Measurements from ENCODE around the gene GEMIN4. TPM values are rescaled to one million over a fixed set of nuclear protein-coding genes. Genes with fewer than 3 reads are reported as not detected.
"Not testable (repeated sequence)": the region's sequence is repeated elsewhere in the genome, so short reads cannot be mapped to it uniquely, and the experiment has no call there.

GEMIN4 gene
- total and polyA plus RNA-seq, 3 donors from 2014 or later, result 64.2 to 149 (median 77.4) TPM

DNA sequence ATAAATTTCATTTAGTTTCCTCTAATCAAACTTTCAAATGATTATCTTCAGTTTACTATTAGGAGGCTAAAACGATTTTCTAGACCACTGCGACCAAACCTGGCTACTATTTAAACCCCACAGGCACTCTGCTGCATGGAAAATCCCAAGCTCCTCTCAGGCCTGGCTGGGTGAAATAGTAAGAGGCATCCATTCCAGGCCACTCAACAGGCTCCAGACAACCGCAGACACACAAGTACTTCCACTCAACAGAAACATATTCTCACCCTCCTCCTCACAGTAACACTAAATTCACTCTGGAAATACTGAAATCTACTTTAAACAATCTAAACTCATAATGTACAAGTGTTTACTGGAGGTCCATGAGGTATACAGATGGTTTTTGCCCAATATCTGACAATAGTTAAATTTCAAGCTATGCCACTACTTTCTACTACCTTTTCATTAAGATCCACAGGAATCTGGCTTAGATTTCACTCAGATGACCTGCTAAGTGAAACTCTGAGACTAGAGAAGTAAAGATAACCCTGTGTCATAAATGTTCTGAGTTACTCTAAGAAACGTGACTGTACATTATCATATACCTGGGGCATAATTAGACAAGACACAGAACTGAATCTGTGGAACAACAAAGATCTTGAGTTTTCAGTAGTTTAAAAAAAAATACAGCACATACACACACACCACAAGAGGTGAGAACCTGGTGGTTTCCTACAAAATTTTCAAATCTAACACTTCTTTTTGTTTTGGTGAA, 47.8 kb downstream of the GEMIN4 start:
- Histone ChIP-seq H3K4me1 (peaks cover 5% of the 10 kb centered on the region), H3K9me3 (no peaks in the 10 kb centered on the region), H3K27ac (no peak overlapping the region), H3K4me3 (no peak overlapping the region), H3K27me3 (no peaks in the 10 kb centered on the region), H3K36me3 (ENCODE audit: low read depth, missing control alignments) (no peaks in the 10 kb centered on the region)
- TF ChIP-seq, protein P1, sequence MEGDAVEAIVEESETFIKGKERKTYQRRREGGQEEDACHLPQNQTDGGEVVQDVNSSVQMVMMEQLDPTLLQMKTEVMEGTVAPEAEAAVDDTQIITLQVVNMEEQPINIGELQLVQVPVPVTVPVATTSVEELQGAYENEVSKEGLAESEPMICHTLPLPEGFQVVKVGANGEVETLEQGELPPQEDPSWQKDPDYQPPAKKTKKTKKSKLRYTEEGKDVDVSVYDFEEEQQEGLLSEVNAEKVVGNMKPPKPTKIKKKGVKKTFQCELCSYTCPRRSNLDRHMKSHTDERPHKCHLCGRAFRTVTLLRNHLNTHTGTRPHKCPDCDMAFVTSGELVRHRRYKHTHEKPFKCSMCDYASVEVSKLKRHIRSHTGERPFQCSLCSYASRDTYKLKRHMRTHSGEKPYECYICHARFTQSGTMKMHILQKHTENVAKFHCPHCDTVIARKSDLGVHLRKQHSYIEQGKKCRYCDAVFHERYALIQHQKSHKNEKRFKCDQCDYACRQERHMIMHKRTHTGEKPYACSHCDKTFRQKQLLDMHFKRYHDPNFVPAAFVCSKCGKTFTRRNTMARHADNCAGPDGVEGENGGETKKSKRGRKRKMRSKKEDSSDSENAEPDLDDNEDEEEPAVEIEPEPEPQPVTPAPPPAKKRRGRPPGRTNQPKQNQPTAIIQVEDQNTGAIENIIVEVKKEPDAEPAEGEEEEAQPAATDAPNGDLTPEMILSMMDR (IDR thresholded peaks at IDR 0.05), result no peak
- no peak for TF ChIP-seq POLR2A (IDR thresholded peaks at IDR 0.05)
- WGBS, 2 donors, result 85 to 87% methylated on average over 4 of the region's 4 CpGs
- no peak for DNase-seq
- intact Hi-C loops (cut with DNase I; ENCODE audit: low total_unique reads), result no loop called here

DNA sequence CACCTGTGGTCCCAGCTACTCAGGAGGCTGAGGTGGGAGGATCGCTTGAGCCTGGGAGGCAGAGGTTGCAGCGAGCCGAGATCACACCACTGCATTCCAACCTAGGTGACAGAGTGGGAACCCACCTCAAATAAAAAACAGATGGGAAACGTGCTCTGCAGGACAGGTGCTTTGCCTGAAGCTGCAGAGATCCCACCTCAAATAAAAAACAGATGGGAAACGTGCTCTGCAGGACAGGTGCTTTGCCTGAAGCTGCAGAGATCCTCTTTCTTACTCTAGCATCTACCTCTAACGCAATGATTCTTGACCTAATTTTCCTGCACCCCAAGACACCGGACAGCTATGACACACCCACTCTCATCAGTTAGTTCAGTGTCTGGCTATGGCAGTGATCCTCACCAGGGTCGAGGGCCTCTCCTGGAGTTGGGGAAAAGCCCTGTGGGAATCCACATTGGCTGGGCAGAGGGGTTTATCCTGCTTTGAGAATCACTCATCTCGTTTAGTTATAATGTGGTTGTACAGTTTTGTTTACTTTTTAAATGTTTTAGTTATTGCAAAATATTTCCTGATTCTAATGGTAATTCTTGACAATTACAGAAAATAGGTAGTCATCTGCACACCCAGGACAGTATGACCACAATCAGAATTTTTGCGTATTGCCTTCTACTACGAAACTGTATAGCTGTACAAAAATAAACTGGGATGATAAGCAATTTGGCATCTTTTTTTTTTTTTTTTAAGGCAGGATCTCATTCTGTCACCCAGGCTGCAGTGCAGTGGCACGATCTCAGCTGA, 48.8 kb downstream of the GEMIN4 start:
- intact Hi-C loops (cut with DNase I; ENCODE audit: low total_unique reads), result no loop called here
- DNase-seq, result no peak
- 86 to 88% methylated on average over 12 of the region's 12 CpGs for whole genome bisulfite sequencing, 2 donors
- H3K4me1 ChIP-seq, result peaks cover 2% of the 10 kb centered on the region
- H3K4me3 ChIP-seq, result no peak overlapping the region
- no peaks in the 10 kb centered on the region for H3K36me3 ChIP-seq (ENCODE audit: low read depth, missing control alignments)
- no peaks in the 10 kb centered on the region for H3K9me3 ChIP-seq
- TF ChIP-seq, protein P1 (IDR thresholded peaks at IDR 0.05), result no peak
- TF ChIP-seq POLR2A (IDR thresholded peaks at IDR 0.05), result no peak
- no peaks in the 10 kb centered on the region for H3K27me3 ChIP-seq
- H3K27ac ChIP-seq, result no peak overlapping the region

DNA sequence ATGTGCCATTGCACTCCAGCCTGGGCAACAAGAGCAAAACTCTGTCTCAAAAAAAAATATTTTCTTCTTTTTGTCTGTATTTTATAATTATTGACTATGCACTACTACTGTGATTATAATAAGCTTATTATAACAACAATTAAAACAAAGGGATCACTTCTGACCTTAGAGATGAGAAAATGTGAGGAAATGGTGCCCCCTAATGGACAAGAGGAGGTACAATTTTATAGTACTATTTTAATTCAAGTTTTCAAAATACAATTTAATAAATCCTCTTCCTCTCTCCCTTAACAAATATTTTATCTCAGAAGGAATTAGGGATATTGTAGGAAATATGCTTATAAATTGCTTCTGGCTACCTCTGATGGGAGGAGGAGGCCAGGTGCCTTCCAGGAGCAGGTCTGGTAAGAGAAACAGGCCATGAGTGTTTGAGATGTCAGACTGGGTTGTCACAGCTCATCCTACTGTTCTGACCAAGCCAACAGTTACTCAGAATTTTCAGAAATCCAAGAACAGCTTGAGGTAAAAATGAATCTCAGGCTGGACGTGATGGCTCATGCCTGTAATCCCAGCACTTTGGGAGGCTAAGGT, 51.5 kb downstream of the GEMIN4 start:
- Histone ChIP-seq H3K9me3 (no peaks in the 10 kb centered on the region), H3K4me3 (no peak overlapping the region), H3K27ac (no peak overlapping the region), H3K36me3 (ENCODE audit: low read depth, missing control alignments) (no peaks in the 10 kb centered on the region), H3K4me1 (no peaks in the 10 kb centered on the region), H3K27me3 (no peaks in the 10 kb centered on the region)
- 68 to 71% methylated on average over 1 of the region's 1 CpG for WGBS, 2 donors
- intact Hi-C loops (cut with DNase I; ENCODE audit: low total_unique reads), result no loop called here
- no peak for TF ChIP-seq POLR2A (IDR thresholded peaks at IDR 0.05)
- TF ChIP-seq, protein P1 (IDR thresholded peaks at IDR 0.05), result peak; percentile 43 to 84 (median 52)
- DNase-seq, result no peak

DNA sequence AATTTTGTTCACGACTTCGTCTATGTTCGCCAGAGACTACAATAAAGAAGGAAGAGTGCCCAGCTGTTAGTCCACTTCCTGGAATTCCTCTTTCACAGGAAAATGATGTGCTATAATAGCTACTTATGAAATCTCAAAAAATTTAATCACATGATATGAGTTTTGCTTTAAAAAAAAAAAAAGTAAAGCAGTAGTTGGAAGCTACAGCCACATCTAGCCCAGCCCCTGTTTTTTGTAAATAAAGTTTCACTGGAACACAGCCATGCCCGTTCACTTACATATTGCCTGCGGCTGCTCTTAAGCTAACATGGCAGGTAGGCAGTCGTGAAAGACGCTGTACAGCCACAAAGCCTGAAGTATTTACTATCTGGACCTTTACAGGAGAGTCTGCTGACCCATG, 52.7 kb downstream of the GEMIN4 start:
- TF ChIP-seq, protein P1 (IDR thresholded peaks at IDR 0.05), result no peak
- TF ChIP-seq POLR2A (IDR thresholded peaks at IDR 0.05), result no peak
- WGBS, 2 donors, result 83 to 87% methylated on average over 7 of the region's 7 CpGs
- no peak for DNase-seq
- Histone ChIP-seq H3K9me3 (no peaks in the 10 kb centered on the region), H3K36me3 (ENCODE audit: low read depth, missing control alignments) (no peaks in the 10 kb centered on the region), H3K27ac (no peak overlapping the region), H3K4me3 (no peak overlapping the region), H3K4me1 (peaks cover under 1% of the 10 kb centered on the region), H3K27me3 (no peaks in the 10 kb centered on the region)
- intact Hi-C loops (cut with DNase I; ENCODE audit: low total_unique reads), result no loop called here

DNA sequence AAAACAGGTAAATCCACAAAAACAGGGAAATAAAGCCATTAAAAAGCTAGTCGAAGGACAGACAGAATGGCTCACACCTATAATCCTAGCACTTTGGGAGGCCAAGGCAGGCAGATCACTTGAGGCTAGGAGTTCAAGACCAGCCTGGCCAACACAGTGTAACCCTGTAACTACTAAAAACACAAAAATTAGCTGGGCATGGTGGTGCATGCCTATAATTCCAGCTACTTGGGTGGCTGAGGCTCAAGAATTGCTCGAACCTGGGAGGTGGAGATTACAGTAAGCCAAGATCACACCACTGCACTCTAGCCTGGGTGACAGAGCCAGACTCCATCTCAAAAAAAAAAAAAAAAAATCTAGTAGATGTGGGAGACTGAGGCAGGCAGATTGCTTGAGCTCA, 54.0 kb downstream of the GEMIN4 start:
- H3K27me3 ChIP-seq; H3K36me3 ChIP-seq (ENCODE audit: low read depth, missing control alignments); H3K4me1 ChIP-seq; H3K4me3 ChIP-seq; H3K9me3 ChIP-seq; intact Hi-C loops (cut with DNase I; ENCODE audit: low total_unique reads); DNase-seq; H3K27ac ChIP-seq: not testable (repeated sequence)
- WGBS, 2 donors, result 92 to 100% methylated on average over 1 to 2 of the region's 2 CpGs
